Activated CD4-positive, alpha-beta T cell treated with anti-CD3 and anti-CD28 coated beads, Interleukin-2, amount 10 ng/mL, durations not matched to agents 7 days and 5 days (primary cell): ENCODE data around the gene PCOLCE2. TPM values are rescaled to one million over a fixed set of nuclear protein-coding genes. Genes with fewer than 3 reads are reported as not detected.

Experiments used
- CTCF ChIA-PET: fragments of 350-600 bp; sonication (Branson Sonifier 250); formaldehyde crosslinking; loops from one replicate; lab custom pipeline; 2021; ENCODE audit warnings: antibody characterized with exemption; lab: Charles Lee
- POLR2A ChIA-PET: fragments of 350-600 bp; sonication (Branson Sonifier 250); formaldehyde crosslinking; loops from one replicate; lab custom pipeline; 2021; ENCODE audit warnings: antibody characterized with exemption; lab: Charles Lee
- DNase-seq: peaks from one replicate; pipeline ENCODE4 v3.0.0-alpha.2; 2020
- H3K27ac Mint-ChIP-seq: one replicate; pipeline ENCODE4 v1.8.0; 2021; ENCODE audit warnings: mild to moderate bottlenecking, moderate library complexity, mixed read lengths
- H3K27me3 Mint-ChIP-seq: one replicate; pipeline ENCODE4 v1.8.0; 2021; ENCODE audit warnings: mixed read lengths
- H3K36me3 Mint-ChIP-seq: one replicate; pipeline ENCODE4 v1.8.0; 2021; ENCODE audit warnings: low read depth, mixed read lengths
- H3K4me1 Mint-ChIP-seq: one replicate; pipeline ENCODE4 v1.8.0; 2021; ENCODE audit warnings: mixed read lengths
- H3K4me3 Mint-ChIP-seq: one replicate; pipeline ENCODE4 v1.8.0; 2021; ENCODE audit warnings: mild to moderate bottlenecking, moderate library complexity, mixed read lengths
- H3K9me3 Mint-ChIP-seq: one replicate; pipeline ENCODE4 v1.8.0; 2021; ENCODE audit warnings: mixed read lengths
- total RNA-seq, 2 experiments: library from RNA; stranded (reverse); gene quantifications; one replicate each; pipeline ENCODE4 v1.2.3, GENCODE V29; 2021

The PCOLCE2 gene
- total RNA-seq, 2 experiments from 2014 or later, result not detected

GRCh38 chr3:142778541-142778940 lies 110.3 kb downstream of the PCOLCE2 start:
- DNase-seq, result no peak

GRCh38 chr3:142777927-142778326 lies 111.0 kb downstream of the PCOLCE2 start:
- CTCF ChIA-PET, result no interaction called here
- DNase-seq, result no peak
- POLR2A ChIA-PET, result no interaction called here

More at GRCh38 chr3:142778541-142778940, 110.3 kb downstream of the PCOLCE2 start:
- H3K4me1 Mint-ChIP-seq, result no peaks in the 10 kb centered on the region
- H3K9me3 Mint-ChIP-seq, result no peaks in the 10 kb centered on the region
- no peak overlapping the region for H3K27ac Mint-ChIP-seq
- H3K4me3 Mint-ChIP-seq, result no peak overlapping the region
- no peaks in the 10 kb centered on the region for H3K27me3 Mint-ChIP-seq
- H3K36me3 Mint-ChIP-seq, result no peaks in the 10 kb centered on the region
- ChIA-PET CTCF (no interaction called here), POLR2A (no interaction called here)

DNA sequence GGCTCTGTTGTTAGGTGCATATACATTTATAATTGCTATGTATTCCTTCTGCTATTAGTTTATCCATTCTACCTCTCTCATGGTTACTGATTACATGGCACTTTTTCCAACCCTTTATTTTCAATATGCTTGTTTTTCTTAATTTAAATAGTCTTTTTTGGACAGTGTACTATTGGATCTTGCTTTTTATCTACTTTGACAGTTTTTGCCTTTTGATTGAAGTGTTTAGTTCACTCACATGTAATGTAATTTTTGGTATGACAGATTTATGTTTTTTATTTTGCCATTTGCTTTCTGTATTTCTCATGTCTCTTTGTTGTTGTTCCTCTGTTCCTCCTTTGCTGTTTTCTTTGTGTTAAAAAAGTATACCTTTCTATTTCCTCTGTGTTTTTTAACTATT lies 120.5 kb downstream of the PCOLCE2 start:
- no peak for DNase-seq
- CTCF ChIA-PET, result no interaction called here
- Mint-ChIP-seq H3K9me3 (peaks cover 3% of the 10 kb centered on the region), H3K27ac (no peak overlapping the region), H3K4me3 (no peak overlapping the region), H3K4me1 (no peaks in the 10 kb centered on the region), H3K27me3 (no peaks in the 10 kb centered on the region), H3K36me3 (peaks cover 6% of the 10 kb centered on the region)
- POLR2A ChIA-PET, result no interaction called here

More at GRCh38 chr3:142777927-142778326, 111.0 kb downstream of the PCOLCE2 start:
- H3K27ac Mint-ChIP-seq, result no peak overlapping the region
- no peaks in the 10 kb centered on the region for H3K9me3 Mint-ChIP-seq
- no peaks in the 10 kb centered on the region for H3K4me1 Mint-ChIP-seq
- H3K36me3 Mint-ChIP-seq, result no peaks in the 10 kb centered on the region
- no peaks in the 10 kb centered on the region for H3K27me3 Mint-ChIP-seq
- H3K4me3 Mint-ChIP-seq, result no peak overlapping the region

Other genes starting within 250 kb of the PCOLCE2 start
- gene TRPC1, start 165.0 kb downstream of the PCOLCE2 start, total RNA-seq, result 1 to 10 TPM; 1.2 to 1.6 TPM
- gene PAQR9, start 74.6 kb upstream of the PCOLCE2 start, total RNA-seq, result not detected
- 100 to 1,000 TPM; 111 to 123 TPM for gene U2SURP, start 112.5 kb upstream of the PCOLCE2 start, total RNA-seq
- 1 to 10 TPM; 1.3 to 1.7 TPM for gene CHST2, start 230.7 kb upstream of the PCOLCE2 start, total RNA-seq